GM19463 (cell line): Measurements from ENCODE around the gene RBFA.
"Not testable (repeated sequence)": the region's sequence is repeated elsewhere in the genome, so short reads cannot be mapped to it uniquely, and the experiment has no call there.

Experiments used
- ATAC-seq: cut with Tn5 transposase; IDR thresholded peaks from one replicate; pipeline ENCODE4 v1.9.1; 2021; ENCODE audit warnings: mild to moderate bottlenecking, moderate library complexity; ENCODE audit not compliant: unreplicated experiment

The RBFA gene, protein sequence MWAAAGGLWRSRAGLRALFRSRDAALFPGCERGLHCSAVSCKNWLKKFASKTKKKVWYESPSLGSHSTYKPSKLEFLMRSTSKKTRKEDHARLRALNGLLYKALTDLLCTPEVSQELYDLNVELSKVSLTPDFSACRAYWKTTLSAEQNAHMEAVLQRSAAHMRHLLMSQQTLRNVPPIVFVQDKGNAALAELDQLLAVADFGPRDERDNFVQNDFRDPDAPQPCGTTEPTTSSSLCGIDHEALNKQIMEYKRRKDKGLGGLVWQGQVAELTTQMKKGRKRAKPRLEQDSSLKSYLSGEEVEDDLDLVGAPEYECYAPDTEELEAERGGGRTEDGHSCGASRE

GRCh38 chr18:80034068-80034851, at the start of gene RBFA:
Gene RBFA, plus strand, starts transcription at chr18:80034434. Its CDS starts 62 bp downstream, at chr18:80034496.
- ATAC-seq: peak; percentile 75

- no peak for ATAC-seq
Observed at GRCh38 chr18:79985172-79985571, 49.1 kb upstream of the RBFA start.

DNA sequence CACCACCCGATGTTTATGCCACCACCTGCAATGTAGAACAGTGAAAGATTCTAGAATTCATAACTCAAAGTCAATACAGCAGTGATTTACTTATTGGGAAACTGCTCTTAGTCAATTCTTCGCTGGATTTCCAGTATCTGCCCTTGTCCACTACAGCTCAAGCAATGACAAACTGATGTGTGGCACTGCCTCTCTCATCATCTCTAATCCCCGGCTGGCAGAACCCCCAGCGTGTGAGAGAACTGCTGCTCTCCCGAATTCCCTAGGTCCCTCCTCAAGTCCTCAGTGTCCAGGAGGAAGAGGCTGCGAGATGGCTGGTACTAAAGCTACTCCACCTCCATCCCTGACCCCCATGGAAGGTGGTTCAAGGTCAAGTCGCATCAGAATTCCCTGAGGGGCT, 47.5 kb upstream of the RBFA start:
- ATAC-seq: no peak

DNA sequence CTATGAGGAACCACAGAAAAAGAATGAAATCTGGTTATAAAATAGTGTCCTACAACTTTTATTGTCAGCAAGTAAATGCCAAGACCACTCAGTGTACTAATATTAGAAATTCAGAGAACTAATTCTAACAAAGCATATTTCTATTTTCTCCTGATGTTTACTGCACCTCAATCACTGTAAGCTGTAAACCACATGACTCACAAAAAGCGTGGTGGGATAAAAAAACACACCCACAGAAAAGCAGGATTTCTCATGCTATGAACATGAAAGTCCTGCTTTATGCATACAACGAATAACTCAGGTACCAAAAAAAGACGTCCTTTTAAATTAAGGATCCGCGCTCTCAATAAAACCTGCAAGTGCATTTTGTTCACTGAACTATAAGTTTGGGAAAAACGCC, 46.7 kb upstream of the RBFA start:
- no peak for ATAC-seq

DNA sequence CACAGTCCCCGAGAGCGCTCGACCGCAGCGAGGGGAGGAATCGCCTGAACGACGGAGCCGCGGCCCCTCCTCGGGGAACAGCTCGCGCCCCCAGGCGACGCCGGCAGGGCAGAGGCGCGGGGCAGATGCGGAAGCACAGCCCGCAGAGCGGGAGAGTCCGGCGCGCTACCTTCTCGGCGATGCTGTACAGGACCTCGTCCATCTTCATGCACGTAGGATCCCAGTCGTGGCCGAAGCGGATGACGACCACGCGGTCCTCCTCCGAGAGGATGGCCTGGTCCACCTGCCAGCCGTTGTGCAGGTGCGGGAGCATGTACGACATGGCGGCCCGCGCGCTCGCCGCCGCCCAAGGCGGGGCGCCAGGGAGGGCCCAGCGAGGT, 46.2 kb upstream of the RBFA start:
- peak; percentile 57 for ATAC-seq

DNA sequence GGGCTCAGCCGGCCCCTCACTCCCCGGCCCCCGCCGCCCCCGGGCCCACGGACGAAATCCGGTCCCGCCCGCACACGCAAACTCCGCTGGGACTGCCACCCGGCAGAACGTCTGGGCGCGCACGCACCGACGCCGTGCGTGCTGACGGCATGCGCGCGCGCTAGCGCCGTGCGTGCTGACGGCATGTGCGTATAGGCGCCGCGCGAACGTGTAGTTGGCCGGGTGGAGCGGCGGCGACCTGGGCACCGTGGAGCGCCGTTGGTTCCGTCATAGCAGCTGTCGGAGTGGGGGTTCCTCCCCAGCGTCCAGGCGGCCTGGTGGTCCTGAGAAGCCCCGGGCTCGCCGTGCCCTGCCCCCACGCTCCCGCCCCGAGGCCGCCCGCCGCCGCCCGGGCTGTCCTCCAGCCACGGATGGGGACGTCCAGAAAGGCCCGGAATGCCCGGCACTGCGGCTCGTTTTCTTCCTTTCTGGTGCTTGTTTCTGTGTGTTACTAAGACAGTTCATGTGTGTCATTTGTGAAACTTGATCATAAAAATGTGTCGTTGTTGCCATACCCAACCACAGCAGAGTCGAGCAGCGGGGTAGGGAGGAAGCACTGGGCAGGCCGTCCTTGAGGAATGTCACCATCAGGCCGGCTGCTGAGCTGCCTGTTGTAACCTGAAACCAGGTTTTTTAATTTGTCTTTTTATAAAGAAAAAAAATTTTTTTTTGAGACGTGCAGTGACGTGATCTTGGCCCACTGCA, 45.6 kb upstream of the RBFA start, which contains the start of gene TXNL4A:
TXNL4A (minus strand) TSS at position 113 of the 744 bp plus-strand sequence. CDS start 171 bp downstream, outside the sequence.
- peak; percentile 98 for ATAC-seq

DNA sequence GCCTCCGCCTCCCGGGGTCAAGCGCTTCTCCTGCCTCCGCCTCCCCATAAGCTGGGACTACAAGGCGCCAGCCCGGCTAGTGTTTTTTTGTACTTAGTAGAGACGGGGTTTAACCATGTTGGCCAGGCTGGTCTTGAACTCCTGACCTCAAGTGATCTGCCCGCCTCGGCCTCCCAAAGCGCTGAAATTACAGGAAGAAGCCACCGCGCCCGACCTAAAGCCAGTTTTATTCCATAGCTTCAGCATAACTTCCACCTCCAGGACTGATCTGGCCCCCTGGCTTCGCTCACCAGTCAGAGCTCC, 45.1 kb upstream of the RBFA start:
- no peak for ATAC-seq

- ATAC-seq: no peak
Observed at GRCh38 chr18:79991494-79991893, 42.7 kb upstream of the RBFA start.

DNA sequence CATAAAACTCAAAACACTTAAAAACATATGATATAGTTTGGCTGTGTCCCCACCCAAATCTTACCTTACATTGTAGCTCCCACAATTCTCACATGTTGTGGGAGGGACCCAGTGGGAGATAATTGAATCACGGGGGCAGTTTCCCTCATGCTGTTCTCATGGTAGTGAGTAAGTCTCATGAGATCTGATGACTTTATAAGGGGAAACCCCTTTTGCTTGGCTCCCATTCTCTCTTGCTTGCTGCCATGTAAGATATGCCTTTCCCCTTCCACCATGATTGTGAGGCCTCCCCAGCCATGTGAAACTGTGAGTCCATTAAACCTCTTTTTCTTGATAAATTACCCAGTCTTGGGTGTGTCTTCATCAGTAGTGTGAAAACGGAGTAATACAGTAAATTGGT, 34.5 kb upstream of the RBFA start:
- ATAC-seq: not testable (repeated sequence)

- ATAC-seq: no peak
Observed at GRCh38 chr18:80000877-80001276, 33.4 kb upstream of the RBFA start.

- ATAC-seq: no peak
Observed at GRCh38 chr18:80002468-80002867, 31.8 kb upstream of the RBFA start.

GRCh38 chr18:80004600-80005342, 29.5 kb upstream of the RBFA start:
- no peak for ATAC-seq

DNA sequence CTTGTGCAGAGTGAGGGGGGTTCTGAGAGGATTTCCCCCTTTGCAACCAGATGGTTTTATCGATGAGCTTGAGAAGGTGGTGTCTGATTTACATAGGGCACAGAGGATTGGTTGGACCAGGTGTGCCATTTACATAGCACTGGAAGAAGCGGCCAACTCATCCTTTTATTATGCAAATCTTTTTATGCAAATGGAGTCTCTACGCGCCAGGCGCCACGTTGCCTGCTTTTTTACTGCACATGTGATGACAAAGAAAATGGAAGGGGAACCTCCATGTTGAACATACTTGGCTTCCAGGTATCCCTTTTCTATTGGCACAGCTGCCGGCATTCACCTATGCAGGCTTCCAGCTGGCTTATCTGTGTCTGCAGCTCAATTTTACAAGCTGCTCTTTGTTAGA, 27.5 kb upstream of the RBFA start:
- ATAC-seq: no peak

DNA sequence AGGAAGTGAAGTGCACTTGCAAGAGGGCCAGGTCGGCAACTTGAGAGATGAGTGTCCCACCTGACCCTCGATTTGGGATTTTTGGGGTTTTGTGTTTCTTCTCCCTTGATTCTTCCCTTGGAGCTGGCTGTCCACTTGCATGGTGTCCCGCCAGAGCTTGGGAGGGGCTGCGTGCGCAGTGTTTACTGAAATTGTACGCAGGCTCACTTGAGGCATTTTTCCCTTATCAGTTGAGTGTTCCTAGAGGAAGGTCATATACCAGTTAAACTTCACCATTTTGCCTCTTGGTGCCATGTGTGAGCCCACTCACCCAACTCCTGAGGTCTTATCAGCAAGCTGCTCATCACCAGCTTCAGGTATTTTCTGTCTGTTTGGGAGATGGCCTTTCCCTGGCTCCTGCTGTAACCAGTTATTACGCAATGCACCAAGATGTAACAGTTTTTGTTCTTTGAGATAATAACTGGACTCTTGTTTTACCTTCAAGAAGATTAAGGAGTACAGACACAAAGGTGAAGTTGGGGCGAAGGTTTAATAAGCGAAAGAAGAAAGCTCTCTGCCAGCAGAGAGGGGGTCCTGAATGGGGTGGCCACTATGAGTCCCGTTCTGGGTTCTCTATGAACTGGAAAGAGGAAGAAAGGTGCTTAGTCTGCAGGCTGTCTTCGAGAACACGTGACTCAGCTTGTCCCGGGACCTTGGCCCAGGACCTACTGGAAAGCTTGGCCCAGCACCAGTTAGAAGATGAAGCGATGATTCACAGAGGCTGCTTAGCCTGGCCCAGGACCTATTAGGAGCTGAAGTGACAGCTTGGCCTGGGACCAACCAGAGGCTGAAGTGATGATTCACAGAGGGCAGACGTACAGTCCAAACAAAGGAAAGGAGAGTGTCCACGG, 24.3 kb upstream of the RBFA start:
- ATAC-seq: no peak

GRCh38 chr18:80010551-80010906, 23.7 kb upstream of the RBFA start:
- no peak for ATAC-seq

GRCh38 chr18:80011496-80012137, 22.6 kb upstream of the RBFA start:
- ATAC-seq: not testable (repeated sequence)

- ATAC-seq: no peak
Observed at GRCh38 chr18:80012714-80013113, 21.5 kb upstream of the RBFA start.

DNA sequence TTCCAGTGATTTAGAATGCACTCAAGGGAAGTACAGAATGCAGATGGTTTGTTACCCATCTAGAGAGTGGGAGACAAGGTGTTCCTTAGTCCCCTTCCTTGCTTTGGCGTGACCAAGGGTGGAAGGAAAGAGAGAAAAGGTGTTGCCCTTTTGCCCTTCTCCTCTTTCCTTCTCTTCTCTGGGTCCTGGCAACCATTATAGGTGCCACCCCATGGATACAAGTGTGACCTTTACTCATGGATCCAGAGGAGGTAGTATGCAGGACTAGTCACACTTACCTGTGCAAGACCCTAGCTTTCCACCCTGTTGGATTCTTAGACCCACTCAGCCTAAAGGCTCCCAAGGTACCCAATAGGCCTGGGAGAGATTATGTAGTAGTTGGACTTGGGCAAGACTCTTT, 11.6 kb upstream of the RBFA start:
- ATAC-seq: no peak

DNA sequence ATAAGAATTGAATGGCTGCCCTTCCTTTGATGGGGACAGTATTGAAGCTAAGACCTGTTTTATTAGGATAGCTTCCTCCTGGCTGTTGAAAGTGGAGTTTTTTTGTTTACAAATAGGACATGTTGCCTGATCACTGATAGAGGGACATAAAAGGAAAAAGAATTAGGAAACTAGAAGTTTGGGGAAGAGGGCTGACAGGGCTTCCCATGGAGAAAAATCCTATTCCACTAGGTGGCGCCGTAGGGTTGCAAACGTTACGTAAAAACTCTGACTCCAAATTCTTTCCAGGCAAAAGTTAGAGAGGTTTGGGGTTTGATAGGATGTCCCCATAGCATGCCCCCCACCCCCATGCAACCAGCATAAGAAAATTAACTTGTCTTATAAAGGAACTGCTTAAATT, 11.1 kb upstream of the RBFA start:
- ATAC-seq: no peak

DNA sequence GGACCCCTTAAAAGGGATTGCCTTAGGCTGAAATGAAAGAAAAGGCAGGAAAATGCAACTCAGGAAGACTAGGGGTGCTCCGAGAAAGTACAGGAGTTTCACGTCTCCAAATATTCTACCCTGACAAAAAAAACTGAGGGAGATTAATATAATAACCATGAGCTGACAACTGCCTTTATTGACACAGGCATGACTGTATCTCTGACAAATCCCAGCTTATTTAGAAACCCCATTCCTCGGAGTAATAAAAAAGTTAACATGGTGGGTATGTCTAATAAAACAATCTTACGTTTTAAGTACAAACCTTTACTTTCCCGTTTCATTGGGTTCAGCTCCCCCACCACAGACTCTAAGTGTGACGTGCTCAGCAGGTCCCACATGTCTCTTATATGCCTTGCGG, 7.9 kb upstream of the RBFA start:
- no peak for ATAC-seq
